ENCODE data around the gene ENG.

GRCh38 chr9:127878001-127878651 lies 23.7 kb upstream of the ENG start:
- no peak for TF ChIP-seq CTCF (IDR thresholded peaks at IDR 0.05; ENCODE audit: low read depth, low read length)
- TF ChIP-seq EZH2phosphoT487 (IDR thresholded peaks at IDR 0.05; ENCODE audit: low read depth), result no peak
